PFSK-1 (cell line): ENCODE measurements around the gene IL10RB.

Experiments
- POLR2AphosphoS5 ChIP-seq: IDR thresholded peaks from 2 replicates; pipeline ENCODE4 v1.6.1; 2012; ENCODE audit warnings: low read depth, mild to moderate bottlenecking, control low read depth, low read length, moderate library complexity
- TAF1 ChIP-seq: IDR thresholded peaks from 2 replicates; pipeline ENCODE4 v1.6.1; 2012; ENCODE audit warnings: low read length, control low read depth, borderline replicate concordance; ENCODE audit not compliant: insufficient read depth

DNA sequence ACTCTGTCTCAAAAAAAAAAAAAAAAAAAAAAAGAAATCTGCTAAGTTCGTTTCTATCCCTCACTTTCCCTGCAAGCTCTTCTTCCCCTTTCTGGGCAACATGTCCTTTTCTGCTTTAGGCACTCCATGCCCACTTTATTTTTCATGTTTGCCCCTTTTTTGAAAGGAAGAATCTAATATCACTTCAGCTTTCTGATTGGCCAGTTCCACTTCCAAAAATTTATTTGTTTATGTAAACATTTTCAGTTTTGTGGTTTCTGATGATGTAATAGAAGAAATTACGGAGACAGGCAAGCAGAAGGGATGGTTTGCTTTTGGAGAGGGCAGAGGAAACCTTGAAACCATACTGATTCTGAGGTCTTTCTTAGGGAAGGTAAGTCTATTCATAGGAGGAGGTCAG, 73.8 kb downstream of the IL10RB start:
- TF ChIP-seq TAF1 (no peak), POLR2AphosphoS5 (no peak)
